Panc1 (cell line): ENCODE measurements around the gene CDH8.

Experiments
- SIN3A ChIP-seq: IDR thresholded peaks from 2 replicates; pipeline ENCODE4 v1.6.1; 2012; ENCODE audit warnings: low read depth, mild to moderate bottlenecking, low read length, moderate library complexity, borderline replicate concordance; ENCODE audit not compliant: insufficient read depth
- TCF7L2 ChIP-seq: IDR thresholded peaks from 2 replicates; pipeline ENCODE4 v1.6.1; 2011; ENCODE audit warnings: mild to moderate bottlenecking, low read depth, low read length, inconsistent platforms
- TF ChIP-seq, protein P1 (sequence below): fragments of 450-650 bp; IDR thresholded peaks from 2 replicates; pipeline ENCODE4 v1.5.1; 2017; ENCODE audit warnings: mild to moderate bottlenecking
- TF ChIP-seq, protein P2 (sequence below), 2 experiments: IDR thresholded peaks; 2 replicates each; pipeline ENCODE4 v1.6.1; 2011 to 2012; ENCODE audit warnings: low read depth in 2 of 2, control low read depth in 1 of 2, low read length in 1 of 2, mild to moderate bottlenecking in 1 of 2, moderate library complexity in 1 of 2; ENCODE audit not compliant: insufficient read depth in 1 of 2

DNA sequence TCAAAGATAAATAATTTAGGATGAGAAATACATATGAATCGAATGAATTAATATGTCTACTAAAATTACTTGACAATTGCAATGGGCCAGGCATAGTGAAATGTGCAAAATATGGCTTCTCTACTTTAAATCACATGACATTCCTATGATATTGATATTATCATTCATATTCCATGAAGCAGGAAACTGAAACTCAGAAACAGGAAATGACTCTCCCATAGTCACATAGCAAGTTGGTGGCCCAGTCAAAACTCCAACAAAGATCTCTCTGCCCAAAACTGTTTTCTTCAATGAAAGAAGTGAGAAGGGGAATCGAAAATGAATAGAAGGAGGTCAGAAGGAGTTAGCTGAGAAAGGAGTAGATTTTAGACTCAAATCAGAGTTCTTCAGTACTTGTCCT lies 272.2 kb downstream of the CDH8 start:
- TF ChIP-seq, protein P1, sequence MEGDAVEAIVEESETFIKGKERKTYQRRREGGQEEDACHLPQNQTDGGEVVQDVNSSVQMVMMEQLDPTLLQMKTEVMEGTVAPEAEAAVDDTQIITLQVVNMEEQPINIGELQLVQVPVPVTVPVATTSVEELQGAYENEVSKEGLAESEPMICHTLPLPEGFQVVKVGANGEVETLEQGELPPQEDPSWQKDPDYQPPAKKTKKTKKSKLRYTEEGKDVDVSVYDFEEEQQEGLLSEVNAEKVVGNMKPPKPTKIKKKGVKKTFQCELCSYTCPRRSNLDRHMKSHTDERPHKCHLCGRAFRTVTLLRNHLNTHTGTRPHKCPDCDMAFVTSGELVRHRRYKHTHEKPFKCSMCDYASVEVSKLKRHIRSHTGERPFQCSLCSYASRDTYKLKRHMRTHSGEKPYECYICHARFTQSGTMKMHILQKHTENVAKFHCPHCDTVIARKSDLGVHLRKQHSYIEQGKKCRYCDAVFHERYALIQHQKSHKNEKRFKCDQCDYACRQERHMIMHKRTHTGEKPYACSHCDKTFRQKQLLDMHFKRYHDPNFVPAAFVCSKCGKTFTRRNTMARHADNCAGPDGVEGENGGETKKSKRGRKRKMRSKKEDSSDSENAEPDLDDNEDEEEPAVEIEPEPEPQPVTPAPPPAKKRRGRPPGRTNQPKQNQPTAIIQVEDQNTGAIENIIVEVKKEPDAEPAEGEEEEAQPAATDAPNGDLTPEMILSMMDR, result no peak
- TF ChIP-seq, protein P2, sequence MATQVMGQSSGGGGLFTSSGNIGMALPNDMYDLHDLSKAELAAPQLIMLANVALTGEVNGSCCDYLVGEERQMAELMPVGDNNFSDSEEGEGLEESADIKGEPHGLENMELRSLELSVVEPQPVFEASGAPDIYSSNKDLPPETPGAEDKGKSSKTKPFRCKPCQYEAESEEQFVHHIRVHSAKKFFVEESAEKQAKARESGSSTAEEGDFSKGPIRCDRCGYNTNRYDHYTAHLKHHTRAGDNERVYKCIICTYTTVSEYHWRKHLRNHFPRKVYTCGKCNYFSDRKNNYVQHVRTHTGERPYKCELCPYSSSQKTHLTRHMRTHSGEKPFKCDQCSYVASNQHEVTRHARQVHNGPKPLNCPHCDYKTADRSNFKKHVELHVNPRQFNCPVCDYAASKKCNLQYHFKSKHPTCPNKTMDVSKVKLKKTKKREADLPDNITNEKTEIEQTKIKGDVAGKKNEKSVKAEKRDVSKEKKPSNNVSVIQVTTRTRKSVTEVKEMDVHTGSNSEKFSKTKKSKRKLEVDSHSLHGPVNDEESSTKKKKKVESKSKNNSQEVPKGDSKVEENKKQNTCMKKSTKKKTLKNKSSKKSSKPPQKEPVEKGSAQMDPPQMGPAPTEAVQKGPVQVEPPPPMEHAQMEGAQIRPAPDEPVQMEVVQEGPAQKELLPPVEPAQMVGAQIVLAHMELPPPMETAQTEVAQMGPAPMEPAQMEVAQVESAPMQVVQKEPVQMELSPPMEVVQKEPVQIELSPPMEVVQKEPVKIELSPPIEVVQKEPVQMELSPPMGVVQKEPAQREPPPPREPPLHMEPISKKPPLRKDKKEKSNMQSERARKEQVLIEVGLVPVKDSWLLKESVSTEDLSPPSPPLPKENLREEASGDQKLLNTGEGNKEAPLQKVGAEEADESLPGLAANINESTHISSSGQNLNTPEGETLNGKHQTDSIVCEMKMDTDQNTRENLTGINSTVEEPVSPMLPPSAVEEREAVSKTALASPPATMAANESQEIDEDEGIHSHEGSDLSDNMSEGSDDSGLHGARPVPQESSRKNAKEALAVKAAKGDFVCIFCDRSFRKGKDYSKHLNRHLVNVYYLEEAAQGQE (IDR thresholded peaks at IDR 0.05; ENCODE audit: insufficient read depth in 1 of 2, low read depth in 2 of 2, low read length in 1 of 2), result no peak
- TF ChIP-seq SIN3A (no peak), TCF7L2 (no peak)
